HT1080 (cell line): ENCODE data around the gene USP10. TPM values are rescaled to one million over a fixed set of nuclear protein-coding genes. Genes with fewer than 3 reads are reported as not detected.
A peak's percentile ranks its signal among the peaks of the same experiment; 100 is the strongest.

Source experiments
- DNase-seq: peaks from one replicate; pipeline ENCODE4 v3.0.0-alpha.2; 2015; ENCODE audit warnings: low read depth
- total RNA-seq: library from RNA; depleted of rRNA; stranded (reverse); fragments of >200 nt; shearing (Covaris generic); gene quantifications from 2 replicates; pipeline ENCODE4 v1.2.3, GENCODE V29; 2014

Gene USP10
- total RNA-seq, 1 experiment from 2014 or later = 99.8 TPM

DNA sequence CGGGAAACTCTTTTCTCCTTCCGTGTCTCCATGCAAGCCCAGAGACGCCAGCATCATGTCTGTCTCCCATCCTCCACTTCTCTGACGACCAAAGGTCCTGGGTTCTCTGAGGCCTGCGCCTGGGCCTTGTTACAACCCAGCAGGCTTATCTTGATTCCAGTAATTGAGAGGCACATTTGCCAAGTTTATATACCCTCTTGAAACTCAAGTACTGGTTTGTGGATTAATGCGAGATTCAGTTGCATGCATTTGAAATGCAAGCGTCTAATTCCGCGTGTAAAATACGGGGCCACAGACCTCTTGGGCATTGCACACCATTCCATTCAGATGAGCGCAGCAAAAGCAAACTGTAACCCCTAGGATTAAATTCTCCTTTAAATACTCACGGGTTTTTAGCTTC lies 91.3 kb downstream of the USP10 start:
- DNase-seq = no peak

DNA sequence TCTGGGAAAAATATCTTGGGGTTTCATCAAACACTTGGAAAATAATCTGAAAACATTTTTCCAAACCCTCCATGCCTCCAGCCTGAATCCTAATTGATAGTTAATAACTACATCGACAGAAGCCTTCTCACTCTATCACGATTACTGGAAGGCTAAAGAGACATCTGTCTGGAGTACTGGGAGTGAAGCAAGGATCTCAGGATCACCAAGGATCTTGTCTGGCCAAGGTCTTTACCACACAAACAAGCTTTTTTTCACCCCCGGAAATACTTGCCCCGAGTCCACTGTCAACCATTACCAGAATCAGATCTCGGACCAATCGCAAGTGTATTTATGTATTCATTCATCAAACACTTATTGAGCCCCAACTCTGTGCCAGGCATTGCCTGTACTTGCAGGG lies 91.7 kb downstream of the USP10 start:
- DNase-seq = no peak

DNA sequence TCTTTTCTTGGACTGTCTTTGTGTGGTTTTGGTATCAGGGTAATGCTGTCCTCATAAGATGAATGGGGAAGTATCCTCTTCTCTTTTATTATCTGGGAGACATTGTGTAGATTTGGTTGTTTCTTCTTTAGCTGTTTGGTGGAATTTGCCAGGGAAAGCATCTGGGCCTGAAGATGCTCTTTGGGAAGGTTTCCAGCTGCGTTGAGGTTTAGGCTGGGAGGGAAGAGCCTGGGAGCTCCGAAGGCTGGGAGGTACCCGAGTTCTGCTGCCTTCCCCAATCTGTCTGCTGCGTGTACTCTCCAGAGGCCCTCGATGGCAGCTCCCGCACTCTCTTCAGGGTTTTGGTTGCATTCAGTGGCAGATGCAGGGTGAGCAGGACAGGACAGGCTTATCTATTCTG lies 94.4 kb downstream of the USP10 start:
- DNase-seq = no peak

DNA sequence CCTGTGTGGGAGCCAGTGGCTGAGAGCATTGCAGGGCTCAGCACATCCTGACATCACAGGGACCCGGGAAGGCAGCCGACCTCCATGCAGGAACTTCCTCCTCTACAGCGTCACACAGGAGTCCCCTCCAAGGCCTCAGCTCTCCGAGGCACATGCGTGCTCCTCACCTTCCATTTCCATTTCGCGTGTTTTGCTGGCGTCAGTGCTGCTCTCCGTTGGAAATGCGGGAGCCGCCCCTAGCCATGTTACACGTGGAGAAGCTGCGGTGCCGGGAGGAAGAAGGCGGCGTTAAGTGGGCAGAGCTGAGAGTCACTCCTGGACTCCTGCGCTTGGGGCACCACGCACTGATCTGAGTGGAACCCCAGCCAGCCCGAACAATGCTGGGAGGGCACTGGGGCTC lies 94.8 kb downstream of the USP10 start:
- no peak for DNase-seq

DNA sequence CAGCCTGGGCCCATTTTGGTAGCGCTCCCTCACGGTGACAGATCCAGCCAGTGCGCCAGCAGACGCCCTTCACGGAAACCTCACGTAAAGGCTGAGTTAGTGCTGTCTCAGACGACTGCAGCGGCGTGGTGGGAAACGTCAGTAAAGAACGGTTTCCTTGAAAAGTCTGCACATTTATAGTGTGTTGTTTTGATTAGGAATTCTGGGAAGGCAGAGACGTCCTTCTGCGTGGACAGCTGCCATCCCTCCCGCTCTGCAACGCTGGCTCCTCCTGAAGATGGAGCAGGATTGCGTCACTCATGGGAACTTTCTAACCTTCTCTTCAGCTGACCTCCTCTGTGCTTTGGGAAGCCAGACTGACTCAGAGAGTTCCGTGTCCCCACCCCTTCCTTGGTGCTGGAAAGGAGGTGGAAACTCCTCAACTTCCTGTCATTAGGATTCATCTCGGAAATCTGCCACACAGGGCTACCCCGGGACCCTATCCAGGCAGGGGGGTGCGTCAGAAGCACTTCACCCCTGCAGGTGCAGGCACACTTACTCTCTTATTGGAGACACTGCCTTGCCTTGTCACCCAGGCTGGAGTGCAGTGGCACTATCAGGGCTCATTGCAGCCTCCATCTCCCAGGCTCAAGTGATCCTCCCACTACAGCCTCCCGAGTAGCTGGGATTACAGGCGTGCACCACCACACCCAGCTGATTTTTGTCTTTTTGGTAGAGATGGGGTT lies 95.7 kb downstream of the USP10 start:
- peak; percentile 42 for DNase-seq

DNA sequence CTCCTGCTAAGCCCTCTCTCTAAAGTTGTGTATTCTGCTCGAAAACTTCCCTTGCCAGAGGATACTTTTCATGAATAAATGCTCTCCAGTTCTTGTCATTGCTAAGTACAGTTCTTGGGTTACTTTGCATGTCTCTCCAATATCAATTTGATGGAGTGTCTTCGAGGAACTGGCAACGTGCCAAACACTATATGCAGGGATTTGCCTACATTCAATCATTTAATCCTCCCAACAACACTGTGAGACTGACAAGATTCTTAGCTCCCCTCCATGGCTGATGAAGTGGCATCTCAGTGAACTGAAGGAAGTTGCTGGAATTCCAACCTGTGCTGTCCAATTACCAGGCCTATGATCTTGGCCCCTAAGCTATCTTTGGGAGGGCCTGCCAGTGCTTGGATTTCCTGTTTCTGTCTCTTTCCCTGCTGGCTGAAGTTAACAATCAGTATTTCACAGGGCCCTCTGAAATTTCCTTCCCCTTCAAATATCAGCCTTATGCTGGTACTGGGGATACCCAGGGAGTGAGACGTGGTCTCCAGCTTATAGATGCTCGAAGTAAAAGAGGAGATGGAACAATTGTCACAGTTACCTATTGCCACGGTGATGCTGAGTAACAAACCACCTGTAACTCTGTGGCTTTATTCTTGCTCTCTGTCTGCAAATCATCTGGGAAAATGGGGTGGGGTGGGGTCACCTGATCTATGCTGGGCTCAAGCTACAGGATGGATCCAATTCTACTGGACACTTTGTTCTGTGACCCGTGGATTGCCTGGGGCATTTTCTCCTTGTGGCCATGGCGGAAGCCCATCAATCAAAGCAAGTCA lies 100.6 kb downstream of the USP10 start:
- DNase-seq = no peak

DNA sequence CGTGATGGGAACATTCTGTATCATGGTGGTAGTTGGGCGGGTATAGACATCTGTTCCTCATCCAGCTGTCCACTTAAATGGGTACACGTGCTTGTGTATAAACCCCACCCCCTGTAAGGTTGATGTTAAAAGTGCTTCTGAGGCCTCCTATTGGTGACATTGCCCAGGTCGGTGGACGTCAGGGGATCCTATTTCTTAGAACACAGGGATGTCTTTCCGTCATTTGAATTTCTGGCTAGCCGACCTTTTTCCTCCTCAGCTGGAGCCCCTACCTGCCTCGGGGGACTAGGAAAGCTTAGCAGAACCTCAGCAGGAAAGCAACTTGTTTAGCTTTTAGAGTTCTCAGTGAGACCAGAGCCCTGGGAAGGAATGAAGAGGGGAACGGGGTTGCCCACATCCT lies 103.3 kb downstream of the USP10 start:
- DNase-seq = no peak

DNA sequence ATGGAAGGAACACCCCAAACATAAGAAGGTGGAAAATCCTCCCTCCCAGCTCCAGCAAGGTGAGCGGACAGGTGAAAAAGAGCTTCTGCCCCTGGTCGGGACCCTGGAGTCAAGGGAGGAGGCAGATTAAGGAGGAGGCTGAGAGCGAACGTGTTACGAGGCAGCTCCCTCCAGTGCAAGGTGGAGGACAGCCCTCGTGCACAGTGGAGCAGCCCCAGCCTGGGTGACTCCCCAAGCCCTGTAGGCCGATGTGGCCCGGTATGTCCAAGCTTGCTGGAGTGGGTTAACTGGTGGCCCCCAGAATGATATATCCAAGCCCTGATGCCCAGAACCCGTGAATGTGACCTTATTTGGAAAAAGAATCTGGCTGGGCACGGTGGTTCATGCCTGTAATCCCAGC lies 104.5 kb downstream of the USP10 start:
- DNase-seq = no peak

DNA sequence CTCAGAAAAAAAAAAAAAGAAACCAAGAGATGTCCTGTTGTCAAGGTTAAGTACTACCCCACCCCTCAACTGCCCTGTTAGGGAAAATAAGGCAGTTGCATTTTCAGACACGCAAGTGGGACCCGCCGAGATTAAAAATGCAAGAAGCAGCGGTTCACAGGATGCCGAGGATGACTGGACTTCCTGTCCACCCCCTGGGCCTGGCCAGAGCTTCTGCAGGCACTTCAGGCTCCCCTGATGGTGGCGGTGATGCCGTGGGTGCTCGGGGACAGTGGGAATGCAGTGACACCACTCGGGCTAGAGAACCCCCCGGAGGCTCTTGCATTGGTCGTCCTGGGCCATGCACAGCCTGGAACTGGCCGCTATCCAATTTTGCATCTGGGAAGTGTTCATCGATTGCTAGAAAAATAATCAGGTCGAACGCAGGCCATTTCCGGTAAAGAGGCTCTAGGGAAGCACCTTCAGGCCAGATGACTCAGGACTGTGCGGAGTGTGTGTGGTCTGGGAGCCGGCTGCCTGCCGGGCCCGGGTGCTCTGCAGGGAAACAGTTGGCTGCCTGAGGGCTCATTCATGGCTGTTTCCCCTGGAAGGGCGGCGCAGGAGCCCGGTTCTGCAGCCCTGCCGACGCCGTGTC lies 106.6 kb downstream of the USP10 start:
- DNase-seq = peak; percentile 89

DNA sequence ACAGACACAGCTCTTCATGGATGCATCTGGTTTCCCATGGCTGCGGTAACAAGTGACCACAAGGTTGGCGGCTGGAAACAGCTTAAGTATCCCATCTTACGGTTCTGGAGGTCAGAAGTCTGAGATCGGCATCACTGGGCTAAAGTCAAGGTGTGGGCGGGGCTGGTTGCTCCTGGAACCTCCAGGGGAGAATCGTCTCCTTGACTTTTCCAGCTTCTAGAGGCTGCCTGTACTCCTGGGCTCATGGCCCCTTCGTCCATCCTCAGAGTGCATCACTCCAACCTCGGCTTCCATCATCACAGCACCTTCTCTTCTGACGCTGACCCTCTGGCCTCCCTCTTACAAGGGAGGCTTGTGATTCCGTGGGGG lies 107.1 kb downstream of the USP10 start:
- no peak for DNase-seq

DNA sequence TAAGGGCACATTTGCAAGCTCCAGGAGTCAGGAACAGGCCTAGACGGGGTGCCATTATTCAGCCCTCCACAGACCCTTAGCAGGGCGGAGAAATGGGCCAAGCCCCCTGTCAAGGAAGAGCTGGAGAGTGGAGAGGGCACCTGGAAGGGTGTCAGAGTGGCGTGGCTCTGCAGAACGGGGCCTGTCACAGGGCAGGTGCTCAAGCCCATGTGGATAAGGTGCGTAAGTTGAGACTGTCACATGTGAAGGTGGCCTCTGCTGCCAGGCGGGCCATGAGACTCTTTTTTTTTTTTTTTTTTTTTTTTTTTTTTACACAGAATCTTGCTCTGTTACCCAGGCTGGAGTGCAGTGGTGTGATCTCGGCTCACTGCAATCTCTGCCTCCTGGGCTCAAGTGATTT lies 108.0 kb downstream of the USP10 start:
- DNase-seq = no peak

DNA sequence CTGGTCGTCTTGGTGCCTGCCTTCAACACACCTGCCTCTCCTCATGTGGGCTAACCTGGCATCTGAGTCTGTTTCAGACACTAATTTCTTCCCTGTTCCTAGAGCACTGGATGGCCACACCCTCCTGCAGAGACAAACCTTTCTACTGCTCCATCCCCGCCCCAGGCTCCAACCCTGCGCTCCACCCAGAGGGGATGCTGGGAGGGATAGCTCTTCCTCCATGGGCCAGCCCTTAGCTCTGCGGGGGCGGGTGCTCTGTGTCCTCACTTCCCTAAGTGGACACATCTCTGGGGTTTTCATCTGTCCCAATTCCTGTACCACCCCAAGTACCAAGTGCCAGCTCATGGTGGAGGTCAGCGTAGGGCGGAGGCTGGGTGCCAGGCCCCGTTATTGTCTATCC lies 109.0 kb downstream of the USP10 start:
- DNase-seq = no peak

DNA sequence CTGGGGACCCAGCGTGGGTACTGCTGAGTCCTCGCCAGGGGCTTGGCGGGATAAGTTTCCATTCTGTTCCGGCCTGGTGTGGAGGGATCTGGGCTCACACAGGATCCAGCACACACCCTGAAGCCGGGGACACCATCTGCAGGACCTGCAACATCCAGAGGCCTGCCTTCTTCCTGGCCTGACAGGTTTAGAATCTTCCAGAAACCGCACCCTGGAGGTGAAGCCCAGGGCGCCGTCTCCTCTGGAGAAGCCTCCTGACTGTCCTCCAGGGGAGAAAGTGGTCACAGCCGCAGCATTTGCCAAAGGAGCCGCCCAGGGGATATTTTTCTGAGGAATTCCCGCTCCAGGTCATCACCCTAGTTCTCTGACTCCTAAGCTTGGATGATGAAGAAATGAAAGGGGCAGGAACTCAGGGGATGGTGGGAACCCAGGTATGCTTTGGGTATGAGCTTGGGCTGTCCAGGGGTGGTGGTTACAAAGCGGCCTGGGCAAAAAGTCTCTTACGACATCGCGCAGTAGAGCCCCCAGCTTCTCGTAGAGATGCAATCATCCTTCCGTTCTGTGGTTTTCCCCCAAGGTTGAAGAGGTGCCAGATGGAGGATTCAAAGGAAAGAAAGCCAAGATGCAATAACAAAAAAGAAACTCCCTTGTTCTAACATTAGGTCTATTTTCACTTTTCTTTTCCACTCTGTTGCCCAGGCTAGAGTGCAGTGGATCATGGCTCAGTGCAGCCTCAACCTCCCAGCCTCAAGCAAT lies 110.9 kb downstream of the USP10 start:
- DNase-seq = peak; percentile 80

DNA sequence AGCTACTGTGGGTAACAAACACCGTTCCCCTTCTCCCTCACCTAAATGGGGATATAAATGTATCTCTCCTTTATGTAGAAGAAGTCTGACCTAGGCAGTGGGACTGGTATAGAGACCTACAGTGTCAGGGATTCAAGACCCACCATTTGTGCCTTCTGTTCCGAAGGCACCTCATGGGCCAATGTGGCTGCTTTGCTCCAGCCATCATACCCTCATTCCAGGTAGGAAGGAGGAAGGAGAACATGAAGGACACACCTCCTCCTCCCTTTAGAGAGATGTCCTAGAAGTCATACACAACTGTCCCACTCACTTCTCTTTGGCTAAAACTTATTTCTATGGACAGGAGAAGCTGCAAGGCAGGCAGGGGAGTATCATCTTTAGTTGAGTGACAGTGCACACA lies 111.7 kb downstream of the USP10 start:
- no peak for DNase-seq

DNA sequence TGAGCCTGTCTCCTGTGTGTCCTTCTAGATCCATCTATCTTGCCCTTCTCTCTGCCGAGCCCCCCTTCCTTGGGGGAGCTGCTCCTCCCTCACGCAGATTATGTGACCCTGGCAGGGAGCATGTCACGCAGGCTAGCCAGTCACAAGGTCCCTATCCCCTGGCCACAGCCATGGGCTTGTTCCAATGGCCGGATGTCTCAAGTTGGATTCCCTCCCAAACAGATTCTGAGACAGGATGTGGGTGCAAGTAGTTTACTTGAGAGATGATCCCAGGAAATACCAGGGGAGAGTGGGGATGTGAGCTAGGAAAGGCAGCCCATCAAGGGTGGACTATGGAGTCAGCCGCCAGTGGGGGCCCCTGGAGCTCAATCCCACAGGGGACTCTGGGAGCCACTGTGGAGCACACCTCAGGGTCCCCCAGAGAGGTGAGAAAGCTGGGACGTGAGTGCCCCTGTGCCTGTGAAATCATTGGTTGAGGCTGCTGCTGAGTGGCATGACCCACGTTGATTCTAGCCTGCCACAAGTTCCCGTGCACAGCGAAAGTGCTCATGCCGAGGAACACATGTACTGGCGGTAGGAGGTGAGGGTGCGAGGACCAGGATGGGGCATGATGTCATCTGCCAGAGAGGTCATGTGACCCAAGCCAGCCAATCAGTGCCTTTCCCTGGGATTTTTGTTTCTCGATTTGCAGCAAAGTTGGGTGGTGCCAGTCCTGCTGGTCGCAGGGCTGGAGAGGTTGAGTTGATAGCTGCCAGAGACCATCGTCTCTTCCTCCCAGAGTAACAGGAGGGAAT lies 113.5 kb downstream of the USP10 start:
- DNase-seq = no peak

DNA sequence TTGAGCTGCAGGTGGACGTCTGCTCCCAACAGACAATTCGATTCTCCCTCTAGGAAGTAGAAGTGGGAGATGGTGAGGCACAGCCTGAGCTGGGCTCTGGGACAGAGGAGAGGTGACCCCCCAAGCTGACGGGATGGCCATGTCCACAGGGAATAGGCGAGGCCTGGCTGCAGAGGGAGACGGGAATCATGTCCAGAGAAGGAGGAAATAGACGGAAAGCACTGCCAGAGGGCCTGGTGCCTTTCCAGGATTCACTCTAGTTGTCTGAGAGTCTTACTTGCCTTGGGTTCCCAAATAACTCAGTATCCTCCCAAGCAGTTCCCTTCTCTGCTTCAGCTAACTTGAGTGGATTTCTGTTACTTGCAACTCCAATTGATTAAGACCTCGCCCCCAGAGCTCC lies 115.7 kb downstream of the USP10 start:
- DNase-seq = no peak

DNA sequence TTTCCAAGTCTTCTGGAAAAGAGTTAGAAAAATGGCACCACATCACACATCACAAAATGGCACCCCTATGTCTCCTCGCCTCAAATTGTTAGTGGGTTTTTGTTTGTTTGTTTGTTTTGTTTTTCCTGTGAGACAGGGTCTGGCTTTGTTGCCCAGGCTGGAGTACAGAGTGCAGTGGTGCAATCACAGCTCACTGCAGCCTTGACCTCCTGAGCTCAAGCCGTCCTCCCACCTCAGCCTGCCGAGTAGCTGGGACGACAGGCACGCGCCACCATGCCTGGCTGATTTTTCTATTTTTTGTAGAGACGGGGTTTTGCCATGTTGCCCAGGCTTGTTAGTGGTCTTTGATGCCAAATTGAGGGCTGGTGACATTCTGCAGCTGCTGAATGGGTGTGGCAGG lies 116.2 kb downstream of the USP10 start:
- DNase-seq = no peak

DNA sequence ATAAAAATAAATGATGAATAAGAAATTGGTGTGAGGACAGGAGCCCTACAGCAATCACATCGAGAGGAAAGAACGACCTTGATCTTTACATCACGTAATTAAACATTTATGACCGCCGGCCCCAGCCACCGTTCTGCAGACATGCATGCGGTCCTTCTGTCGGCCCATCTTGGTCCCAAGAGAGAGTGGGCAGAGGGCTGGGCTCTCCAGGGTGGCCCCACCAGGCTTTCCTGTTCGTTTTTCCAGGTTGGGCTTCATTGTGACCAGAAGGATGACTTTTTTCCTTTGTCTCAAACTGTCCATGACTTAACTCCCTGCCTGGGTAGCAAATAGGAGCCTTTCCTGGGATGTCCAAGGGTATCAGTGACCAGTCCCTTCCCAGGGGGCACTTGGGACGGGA lies 116.7 kb downstream of the USP10 start:
- DNase-seq = no peak

DNA sequence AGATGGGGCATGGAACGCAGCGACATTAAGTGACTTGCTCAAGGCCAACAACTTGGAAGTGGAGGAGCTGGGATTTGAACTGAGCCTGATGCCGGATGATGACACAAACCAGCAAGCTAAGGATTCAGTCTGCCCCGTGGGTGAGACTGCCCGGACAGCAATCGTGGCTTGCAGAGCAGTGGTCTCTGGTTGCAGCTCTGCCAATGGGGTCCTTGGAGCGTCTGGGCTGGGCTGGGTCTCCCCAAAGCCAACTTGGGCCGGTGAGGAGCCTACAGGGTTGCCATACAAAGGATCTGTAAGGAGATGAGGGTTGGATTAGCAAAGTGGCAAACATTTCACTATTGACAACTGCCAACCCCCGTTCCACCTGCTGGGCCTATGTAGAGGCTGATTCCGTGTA lies 117.4 kb downstream of the USP10 start:
- DNase-seq = no peak

DNA sequence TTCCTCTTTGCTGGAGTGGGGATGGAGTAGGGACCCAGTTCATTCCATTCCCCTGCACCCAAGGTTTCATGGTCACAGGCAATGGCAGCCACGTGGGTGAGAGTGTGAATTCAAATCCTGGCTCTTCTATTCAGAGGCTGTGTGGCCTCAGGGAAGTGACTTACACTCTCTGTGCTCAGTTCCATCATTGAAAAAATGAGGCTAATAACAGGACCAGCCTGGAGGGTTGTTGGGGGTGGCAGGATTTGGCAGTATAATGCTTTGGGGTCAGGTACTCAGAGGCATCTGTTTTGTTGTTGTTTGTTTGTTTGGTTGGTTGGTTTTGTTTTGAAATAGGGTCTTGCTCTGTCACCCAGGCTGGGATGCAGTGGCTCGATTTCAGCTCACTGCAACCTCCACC lies 117.8 kb downstream of the USP10 start:
- DNase-seq = no peak

DNA sequence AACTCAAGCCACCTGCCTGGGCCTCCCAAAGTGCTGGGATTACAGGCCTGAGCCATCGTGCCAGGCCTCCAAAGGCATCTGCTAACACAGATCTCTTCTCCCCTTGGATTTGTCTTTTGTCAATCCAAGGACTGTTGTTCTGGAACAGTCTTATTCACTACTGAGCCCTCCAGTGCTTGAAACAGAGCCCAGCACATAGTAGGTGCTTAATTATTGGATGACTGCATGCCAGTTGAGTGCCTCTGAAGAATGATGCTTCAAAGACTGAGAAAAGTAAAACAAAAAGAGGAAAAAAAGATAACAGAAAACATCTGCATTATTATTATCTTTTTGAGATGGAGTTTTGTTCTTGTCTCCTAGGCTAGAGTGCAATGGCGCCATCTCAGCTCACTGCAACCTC lies 118.3 kb downstream of the USP10 start:
- no peak for DNase-seq
